GM12873 (cell line): ENCODE results near the gene NME4.

Experiments used
- CTCF ChIP-seq: IDR thresholded peaks from 2 replicates; pipeline ENCODE4 v1.5.1; 2012; ENCODE audit warnings: low read depth, mild to moderate bottlenecking, moderate library complexity, low read length, control low read depth; ENCODE audit not compliant: insufficient read depth; ENCODE audit errors: missing control alignments

The NME4 gene

GRCh38 chr16:377419-377951 lies 19.5 kb upstream of the NME4 start:
- no peak for TF ChIP-seq CTCF

DNA sequence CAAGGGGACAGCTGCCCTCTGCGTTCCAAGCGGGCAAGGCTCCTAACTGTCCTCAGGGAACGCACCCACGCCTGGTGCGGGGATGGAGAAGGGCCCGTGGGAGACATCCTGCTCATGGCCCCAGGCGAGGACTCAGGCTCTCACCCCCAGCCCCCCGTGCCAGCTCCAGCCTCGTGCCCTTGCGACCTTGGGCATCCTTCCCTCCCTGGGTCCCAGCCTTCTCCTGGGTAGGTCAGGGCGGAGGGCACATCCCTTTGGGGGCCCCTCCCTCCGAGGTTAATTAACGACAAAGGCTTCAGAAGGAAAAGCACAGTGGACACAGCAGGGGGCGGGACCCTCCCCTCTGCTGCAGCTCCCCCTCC lies 18.2 kb upstream of the NME4 start:
- no peak for TF ChIP-seq CTCF

DNA sequence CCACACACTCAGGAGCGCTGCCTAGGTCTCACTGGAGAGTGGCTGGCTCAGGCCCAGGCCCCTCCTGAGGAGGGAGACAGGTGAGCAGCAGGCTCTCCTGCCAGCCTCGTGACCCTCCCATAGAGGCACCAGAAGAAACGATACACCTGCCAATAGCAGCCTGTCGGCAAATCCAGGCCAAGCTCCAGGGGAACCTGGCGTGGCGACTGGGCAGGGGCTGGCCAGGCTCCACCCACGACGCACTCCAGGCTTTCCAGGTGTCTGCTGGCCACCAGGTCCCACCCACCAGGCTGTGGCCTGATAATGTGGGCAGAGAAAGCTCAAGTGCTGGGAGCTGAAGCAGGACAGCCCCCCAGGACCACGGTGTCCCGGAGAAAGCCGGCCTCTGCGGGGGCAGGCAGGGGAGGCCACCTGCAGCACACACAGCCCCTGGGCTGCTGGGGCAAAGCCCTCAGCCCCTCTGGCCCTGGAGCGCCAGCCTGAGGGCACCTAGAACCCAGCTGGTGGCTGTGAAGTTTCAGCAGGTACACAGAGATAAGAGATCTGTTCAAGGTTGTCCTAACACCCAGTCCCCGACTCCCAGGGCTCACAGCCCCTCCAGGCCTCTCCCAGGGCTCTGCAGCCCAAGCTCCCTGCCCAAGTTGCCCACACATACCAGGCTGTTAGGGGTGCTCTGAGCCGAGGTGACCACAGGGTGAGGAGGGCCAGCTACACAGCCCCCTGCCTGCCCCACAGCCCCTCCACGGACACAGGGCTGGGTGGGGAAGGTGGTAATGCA lies 17.6 kb upstream of the NME4 start:
- no peak for TF ChIP-seq CTCF

DNA sequence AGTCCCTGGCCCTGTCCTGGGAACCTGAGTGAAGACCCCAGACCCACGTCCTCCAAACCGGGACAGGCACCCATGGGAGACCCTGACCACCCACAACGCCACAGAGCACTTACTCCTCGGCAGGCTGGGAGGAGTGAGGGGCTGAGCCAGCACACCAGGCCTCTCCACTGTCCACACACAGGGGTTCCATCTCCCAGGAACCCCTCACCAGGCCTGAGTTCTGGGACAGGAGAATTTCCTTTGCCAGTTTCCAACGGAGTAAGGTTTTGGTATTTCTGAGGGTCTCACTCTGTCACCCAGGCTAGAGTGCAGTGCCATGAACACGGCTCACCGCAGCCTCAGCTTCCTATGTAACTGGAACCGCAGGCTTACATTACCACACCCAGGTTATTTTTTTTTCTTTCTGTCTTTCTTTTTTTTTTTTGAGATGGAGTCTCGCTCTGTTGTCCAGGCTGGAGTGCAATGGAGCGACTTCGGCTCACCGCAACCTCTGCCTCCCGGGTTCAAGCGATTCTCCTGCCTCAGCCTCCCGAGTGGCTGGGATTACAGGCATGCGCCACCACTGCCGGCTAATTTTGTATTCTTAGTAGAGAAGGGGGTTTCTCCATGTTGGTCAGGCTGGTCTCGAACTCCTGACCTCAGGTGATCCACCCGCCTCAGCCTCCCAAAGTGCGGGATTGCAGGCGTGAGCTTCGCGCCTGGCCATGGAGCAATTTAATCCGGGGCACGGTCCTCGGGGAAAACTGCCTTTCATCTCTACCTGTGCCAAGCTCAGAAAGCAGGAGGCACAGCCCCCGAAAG lies 16.8 kb upstream of the NME4 start:
- no peak for TF ChIP-seq CTCF

- no peak for TF ChIP-seq CTCF
Measured at GRCh38 chr16:380762-381011, 16.3 kb upstream of the NME4 start.

- TF ChIP-seq CTCF: no peak
Measured at GRCh38 chr16:381012-381788, 15.8 kb upstream of the NME4 start.

DNA sequence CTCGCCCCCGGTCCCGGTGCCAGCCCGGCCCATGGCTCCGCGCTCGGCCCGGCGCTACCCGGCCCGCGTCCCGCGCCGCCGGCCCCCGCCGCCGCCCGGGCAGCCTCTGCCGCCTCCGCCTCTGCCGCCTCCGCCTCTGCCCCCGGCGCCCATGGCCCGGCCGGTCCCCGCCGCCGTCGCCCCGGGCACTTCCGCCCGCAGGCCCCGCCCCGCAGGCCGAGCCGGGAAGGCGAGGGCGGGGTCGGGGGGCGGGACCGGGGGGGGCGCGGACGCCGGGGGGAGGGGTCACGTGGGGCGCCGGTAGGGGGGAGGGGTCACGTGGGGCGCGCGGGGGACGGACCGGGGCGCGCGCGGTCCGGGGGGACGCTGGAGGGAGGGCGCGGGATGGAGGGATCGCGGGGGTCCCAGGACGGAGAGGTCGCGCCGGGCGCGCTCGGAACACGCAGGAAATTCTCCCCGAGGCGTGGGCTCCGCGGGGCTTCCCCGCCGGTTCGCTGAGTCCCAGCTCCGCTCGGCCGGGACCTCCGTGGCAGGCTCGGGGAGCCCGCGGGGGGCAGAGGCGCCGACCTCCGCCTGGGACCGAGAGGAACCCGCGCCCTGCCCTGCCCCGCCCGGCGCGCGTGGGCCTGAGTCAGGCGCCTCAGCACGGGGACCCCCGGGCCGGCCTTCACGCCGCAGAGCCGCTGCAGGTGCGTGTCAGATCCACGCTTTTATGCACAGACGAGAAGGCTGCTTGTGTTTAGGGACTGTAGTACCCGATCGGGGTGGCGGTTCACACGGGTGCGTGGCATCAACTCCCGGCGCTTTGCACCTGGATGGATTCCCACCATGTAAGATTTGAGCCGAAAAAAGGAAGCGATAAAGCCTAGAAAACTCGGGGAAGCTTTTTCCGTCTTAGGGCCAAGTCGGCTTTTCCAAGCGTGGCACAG lies 14.9 kb upstream of the NME4 start, which contains the start of gene PGAP6:
Gene PGAP6 (minus strand): TSS at position 190 of the 929 bp plus-strand sequence. CDS start 157 bp downstream, at position 33.
- TF ChIP-seq CTCF: no peak
